Type B pancreatic cell (in vitro differentiated cells): ENCODE data around the gene ATP2A3. TPM values are rescaled to one million over a fixed set of nuclear protein-coding genes. Genes with fewer than 3 reads are reported as not detected.

Experiments used
- DNase-seq: peaks from one replicate; pipeline ENCODE4 v3.0.0; 2021; ENCODE audit warnings: mixed read lengths; ENCODE audit not compliant: unreplicated experiment; ENCODE audit errors: extremely low spot score
- H3K27ac Mint-ChIP-seq: 2 replicates; pipeline ENCODE4 v1.8.0; 2021; ENCODE audit warnings: mild to moderate bottlenecking, mixed read lengths
- H3K27me3 Mint-ChIP-seq: 2 replicates; pipeline ENCODE4 v1.8.0; 2021; ENCODE audit warnings: mixed read lengths
- H3K36me3 Mint-ChIP-seq: 2 replicates; pipeline ENCODE4 v1.8.0; 2021; ENCODE audit warnings: mixed read lengths
- H3K4me1 Mint-ChIP-seq: one replicate; pipeline ENCODE4 v1.8.0; 2021; ENCODE audit warnings: mixed read lengths; ENCODE audit not compliant: unreplicated experiment
- H3K4me3 Mint-ChIP-seq: 2 replicates; pipeline ENCODE4 v1.8.0; 2021; ENCODE audit warnings: mild to moderate bottlenecking, mixed read lengths
- H3K9me3 Mint-ChIP-seq: 2 replicates; pipeline ENCODE4 v1.8.0; 2021; ENCODE audit warnings: mixed read lengths
- total RNA-seq: library from RNA; stranded (reverse); gene quantifications from 2 replicates; pipeline ENCODE4 v1.2.1, GENCODE V29; 2021; ENCODE audit warnings: low replicate concordance
- TF ChIP-seq, protein P1 (sequence below): fragments of 200-600 bp; sonication (generic); conservative IDR thresholded peaks from 2 replicates; pipeline ENCODE4 v1.5.0; 2021; ENCODE audit warnings: antibody characterized with exemption, mild to moderate bottlenecking

Gene ATP2A3
- total RNA-seq, 1 donor from 2014 or later, result 33.2 TPM

DNA sequence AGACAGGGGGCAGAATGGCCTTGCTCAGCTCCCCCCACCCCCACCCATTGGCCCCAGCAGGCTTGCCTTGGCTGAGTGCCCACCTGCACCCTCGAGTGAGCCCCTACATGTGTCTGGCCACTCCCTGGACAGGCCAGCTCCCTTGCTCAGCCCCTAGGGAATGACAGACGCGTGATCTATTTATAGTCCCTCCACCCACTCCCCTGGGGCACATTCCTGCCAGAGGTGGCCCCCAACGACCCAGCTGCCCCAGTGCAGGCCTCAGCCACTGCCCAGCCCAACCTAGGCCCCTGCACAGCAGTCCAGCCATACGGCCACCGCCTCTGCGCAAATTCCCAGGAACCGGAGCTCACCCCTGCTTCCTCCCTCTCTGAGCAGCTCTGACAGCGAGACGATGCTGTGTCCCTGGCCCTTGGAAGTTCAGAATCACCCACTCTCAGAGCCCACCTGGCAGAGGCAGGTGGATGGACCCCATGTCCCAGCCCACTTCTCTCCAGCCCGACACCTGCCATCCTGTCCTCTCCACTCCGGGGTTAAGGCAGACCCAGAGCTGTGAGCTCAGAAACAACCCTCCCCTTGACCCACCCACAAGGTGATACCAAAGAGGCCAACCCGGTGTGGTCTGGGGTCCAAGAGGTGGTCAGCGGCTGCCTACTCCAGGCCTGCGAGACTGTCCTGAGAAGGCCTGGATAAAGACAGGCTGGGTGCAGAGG, 36.5 kb downstream of the ATP2A3 start:
- Mint-ChIP-seq H3K4me3 (no peak overlapping the region), H3K27me3 (no peaks in the 10 kb centered on the region), H3K36me3 (no peaks in the 10 kb centered on the region), H3K27ac (no peak overlapping the region), H3K9me3 (no peaks in the 10 kb centered on the region), H3K4me1 (peaks cover 18% of the 10 kb centered on the region)
- DNase-seq, result no peak
- TF ChIP-seq, protein P1, sequence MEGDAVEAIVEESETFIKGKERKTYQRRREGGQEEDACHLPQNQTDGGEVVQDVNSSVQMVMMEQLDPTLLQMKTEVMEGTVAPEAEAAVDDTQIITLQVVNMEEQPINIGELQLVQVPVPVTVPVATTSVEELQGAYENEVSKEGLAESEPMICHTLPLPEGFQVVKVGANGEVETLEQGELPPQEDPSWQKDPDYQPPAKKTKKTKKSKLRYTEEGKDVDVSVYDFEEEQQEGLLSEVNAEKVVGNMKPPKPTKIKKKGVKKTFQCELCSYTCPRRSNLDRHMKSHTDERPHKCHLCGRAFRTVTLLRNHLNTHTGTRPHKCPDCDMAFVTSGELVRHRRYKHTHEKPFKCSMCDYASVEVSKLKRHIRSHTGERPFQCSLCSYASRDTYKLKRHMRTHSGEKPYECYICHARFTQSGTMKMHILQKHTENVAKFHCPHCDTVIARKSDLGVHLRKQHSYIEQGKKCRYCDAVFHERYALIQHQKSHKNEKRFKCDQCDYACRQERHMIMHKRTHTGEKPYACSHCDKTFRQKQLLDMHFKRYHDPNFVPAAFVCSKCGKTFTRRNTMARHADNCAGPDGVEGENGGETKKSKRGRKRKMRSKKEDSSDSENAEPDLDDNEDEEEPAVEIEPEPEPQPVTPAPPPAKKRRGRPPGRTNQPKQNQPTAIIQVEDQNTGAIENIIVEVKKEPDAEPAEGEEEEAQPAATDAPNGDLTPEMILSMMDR, result no peak

DNA sequence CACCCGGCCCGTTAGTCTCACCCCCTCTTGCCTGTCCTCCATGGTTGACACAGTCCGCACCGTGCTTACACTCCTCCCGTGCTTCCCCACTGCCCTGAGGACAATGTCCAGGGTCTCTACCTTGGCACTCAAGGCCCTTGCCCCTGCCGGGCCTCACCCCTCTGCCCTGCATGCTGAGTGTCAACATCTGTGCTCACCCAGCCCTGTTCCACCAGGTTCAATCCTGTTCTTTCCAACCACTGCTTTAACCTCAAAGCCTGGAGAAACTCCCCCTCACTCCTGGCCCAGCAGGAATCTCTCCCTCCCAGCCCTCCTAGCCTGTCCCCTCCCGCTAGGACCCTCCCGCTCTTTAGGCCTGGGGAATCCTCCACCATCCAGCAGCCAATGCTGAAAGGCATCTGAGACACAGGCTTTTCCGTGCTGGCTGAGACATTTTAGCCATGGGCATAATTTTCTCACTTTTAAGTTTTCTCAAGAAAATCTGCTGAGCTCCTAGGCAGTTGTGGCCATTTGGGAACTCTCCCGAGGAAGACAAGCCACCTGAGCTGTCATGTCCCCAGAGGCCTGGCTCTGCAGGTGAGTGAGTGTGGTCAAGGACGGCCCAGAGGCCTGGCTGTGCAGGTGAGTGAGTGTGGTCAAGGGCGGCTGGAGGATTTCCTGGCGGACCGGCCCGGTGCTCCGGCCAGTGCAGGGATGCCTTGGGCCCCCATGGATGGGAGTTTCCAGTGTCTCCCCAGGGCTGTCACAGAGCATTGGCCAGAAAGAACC, 37.2 kb downstream of the ATP2A3 start:
- H3K36me3 Mint-ChIP-seq, result no peaks in the 10 kb centered on the region
- peak overlapping the region; percentile 71 for H3K27ac Mint-ChIP-seq
- H3K9me3 Mint-ChIP-seq, result no peaks in the 10 kb centered on the region
- DNase-seq, result no peak
- H3K4me1 Mint-ChIP-seq, result peaks cover 18% of the 10 kb centered on the region
- H3K4me3 Mint-ChIP-seq, result peak overlapping the region; percentile 31
- TF ChIP-seq, protein P1, result no peak
- H3K27me3 Mint-ChIP-seq, result no peaks in the 10 kb centered on the region

DNA sequence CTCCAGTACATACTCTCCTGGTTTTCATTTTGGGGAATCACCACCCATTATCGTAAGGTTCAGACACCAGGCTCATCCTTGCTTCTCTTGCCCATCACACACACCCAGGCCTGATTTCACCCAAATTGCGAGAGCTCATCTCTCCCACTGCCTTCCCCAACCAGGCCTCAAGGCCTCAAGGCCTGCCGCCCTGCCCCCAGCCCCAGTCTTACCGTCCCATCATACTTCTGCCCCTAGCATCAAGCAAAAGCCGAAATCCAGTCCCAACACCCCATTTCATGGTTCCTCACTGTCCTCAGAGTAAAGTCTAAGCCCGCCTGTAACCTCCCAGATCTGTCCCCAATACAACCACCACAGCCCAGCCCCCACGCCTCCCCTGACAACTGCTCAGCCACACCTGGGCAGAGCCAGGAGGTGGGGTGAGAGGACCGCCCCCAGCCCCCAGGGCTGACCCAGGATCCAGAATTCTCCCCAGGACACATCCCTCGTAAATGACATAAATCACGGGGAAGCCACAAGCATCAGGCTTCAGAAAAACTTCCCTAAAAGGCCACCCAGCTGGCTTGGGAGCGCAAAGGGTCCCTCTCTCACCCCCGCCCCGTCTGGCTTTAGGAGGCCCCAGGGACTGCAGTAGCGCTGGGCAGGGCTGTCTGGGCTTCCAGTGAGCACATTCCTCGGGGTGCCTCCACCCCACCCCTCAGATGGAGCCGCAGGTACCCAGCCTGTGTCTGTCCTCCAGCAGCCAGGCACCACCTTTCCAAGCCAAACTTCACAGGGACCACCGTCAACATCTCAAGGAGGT, 38.4 kb downstream of the ATP2A3 start:
- Mint-ChIP-seq H3K27ac (peak overlapping the region; percentile 52), H3K27me3 (no peaks in the 10 kb centered on the region)
- TF ChIP-seq, protein P1, result no peak

DNA sequence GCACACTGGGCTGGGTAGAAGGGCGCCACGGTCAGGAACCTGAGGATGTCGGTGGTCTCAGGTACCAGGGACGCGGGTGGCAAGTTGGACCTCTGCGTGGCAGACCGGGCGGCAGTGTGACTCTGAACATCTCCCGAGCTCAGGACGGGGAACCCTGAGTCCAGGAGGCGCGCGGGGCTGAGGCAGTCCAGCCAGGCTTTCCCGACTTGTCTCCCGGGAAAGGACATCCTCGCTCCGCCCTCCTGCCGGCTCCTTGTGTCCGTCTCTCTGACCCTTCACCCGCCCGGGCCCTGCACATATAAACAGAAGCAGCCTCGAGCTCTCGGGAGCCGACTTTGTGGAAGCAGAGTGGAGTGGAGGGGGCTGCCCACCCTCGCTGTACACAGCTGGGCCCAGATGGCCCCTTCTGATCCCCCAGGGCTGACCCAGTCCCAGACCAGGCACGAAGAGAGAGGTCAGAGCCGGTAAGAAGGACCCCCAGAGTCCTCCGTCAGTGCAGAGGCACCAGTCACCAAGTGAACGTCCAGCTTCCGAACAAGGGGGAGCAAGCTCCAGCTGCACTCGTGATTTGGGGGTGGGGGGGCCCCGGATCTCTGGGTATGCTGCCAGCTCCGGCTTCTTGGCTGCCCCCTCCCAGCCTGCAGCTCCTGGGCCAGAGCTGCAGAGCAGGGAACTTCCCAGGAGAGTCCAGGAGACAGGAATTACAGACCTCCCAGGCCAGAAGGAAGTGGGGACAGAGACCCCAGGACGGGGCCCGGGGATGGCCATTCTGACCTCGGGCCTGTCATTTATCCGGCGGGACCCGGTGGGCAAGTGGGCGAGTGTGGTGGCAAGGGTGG, 39.5 kb downstream of the ATP2A3 start:
- Mint-ChIP-seq H3K36me3 (no peaks in the 10 kb centered on the region), H3K27ac (no peak overlapping the region), H3K4me3 (no peak overlapping the region), H3K9me3 (no peaks in the 10 kb centered on the region), H3K4me1 (peaks cover 18% of the 10 kb centered on the region), H3K27me3 (no peaks in the 10 kb centered on the region)
- no peak for DNase-seq
- TF ChIP-seq, protein P1, result no peak

More for the DNA sequence above, 38.4 kb downstream of the ATP2A3 start:
- Mint-ChIP-seq H3K9me3 (no peaks in the 10 kb centered on the region), H3K4me3 (no peak overlapping the region), H3K36me3 (no peaks in the 10 kb centered on the region), H3K4me1 (peaks cover 18% of the 10 kb centered on the region)
- no peak for DNase-seq
